HG02840 (cell line): ENCODE data around the gene SKIC2.
"Not testable (repeated sequence)": the region's sequence is repeated elsewhere in the genome, so short reads cannot be mapped to it uniquely, and the experiment has no call there.

Source experiments
- ATAC-seq: cut with Tn5 transposase; IDR thresholded peaks from one replicate; pipeline ENCODE4 v1.9.1; 2021; ENCODE audit warnings: mild to moderate bottlenecking, moderate library complexity, moderate number of reproducible peaks; ENCODE audit not compliant: unreplicated experiment, low FRiP score

The SKIC2 gene

DNA sequence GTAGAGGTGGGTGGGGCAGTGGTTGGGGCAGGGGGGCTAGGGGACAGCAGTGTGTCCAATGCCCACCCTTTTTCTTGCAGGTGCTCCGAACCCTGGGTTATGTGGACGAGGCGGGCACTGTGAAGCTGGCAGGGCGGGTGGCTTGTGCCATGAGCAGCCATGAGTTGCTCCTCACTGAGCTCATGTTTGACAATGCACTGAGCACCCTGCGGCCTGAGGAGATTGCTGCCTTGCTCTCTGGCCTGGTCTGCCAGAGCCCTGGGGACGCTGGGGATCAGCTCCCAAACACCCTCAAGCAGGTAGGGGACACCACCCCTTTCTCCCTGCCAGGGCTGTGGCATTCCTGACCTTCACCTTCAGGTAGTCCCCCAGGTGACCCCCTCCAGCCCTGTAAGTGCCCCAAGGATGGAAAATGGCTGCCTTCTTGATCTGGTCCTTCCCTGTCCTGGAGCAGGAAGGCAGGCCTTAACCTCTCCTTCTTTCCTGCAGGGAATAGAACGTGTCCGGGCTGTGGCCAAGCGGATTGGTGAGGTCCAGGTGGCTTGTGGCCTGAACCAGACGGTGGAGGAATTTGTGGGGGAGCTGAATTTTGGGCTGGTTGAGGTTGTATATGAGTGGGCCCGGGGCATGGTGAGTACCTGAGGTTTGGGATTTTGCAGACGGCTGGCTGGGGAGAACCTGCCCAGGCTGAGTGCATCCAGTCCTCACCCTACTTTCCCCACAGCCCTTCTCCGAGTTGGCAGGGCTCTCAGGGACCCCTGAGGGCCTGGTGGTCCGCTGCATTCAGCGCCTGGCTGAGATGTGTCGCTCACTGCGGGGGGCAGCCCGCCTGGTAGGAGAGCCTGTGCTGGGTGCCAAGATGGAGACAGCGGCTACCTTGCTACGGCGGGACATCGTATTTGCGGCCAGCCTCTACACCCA, 10.1 kb downstream of the SKIC2 start:
- no peak for ATAC-seq

DNA sequence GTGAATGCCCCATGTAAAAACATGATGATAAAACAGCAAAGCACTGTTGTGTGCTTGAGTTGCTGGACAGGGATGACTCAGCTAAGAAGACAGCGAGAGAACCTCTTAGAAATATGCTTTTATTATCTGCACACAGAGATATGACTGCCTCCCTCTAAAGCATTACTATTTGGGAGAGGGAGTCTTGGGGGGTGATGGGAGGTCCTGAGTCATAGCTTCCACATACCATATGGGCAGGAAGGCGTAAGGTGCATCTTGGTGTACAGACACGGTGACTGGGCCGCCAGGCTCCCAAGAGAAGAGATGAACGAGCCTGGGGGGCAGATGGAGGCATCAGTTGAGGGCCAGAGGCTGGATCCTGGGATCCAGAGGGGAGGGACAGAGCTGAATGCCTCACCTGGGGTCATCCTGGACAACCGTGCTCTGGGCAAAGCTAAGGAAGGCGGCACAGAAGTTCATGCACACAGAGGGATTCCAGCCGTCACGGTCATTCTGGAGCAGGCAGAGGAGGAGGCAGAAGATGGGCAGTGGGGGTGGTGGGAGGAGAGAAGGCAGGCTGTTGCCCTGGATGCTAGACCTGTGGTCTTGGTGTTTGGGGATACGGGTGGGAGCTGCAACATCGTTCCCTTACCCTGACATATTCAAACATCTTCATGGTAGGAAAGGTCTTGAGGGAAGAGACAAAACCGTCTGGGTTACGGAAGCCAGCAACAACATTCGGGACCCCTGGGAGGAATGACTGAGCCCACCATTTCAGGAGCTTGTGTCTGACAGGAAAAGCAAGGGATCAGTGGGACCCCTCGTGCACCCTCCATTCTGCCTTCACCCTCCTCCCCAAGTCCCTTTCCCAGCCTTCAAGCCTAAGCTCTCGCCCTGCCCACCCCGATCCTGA, 11.0 kb downstream of the SKIC2 start:
- ATAC-seq, result no peak

DNA sequence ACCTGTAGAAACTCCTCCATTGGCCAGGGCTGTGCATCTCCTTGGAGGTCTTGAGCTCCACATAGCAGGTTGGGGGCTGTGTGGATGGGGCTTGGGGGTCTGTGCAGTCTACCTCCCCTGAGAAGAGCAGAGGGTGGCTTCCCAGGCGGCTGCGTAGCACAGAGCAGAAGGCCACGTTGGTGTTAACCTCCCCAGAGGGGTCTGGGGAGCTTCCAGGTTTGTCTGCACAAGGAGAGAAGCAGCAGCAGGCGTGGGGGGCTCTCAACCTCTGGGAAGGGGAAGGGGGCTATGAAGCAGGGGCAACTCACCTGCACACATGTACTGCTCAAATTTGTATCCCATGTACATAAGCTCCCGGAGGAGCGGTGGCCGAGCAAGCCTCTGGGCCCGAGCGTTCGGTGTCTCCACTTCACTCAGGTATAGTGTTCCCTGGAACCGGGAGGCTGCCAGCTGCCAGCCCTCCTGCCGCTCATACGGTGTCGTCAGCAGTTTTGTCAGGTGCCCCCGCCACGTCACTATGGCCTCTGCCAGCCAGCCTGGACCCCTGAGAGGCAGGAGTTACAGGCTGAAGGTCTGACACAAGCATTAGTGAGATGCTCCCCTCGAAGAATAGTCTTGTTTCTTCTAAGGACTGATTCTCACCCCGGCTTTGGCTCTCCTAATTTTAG, 11.8 kb downstream of the SKIC2 start:
- no peak for ATAC-seq

DNA sequence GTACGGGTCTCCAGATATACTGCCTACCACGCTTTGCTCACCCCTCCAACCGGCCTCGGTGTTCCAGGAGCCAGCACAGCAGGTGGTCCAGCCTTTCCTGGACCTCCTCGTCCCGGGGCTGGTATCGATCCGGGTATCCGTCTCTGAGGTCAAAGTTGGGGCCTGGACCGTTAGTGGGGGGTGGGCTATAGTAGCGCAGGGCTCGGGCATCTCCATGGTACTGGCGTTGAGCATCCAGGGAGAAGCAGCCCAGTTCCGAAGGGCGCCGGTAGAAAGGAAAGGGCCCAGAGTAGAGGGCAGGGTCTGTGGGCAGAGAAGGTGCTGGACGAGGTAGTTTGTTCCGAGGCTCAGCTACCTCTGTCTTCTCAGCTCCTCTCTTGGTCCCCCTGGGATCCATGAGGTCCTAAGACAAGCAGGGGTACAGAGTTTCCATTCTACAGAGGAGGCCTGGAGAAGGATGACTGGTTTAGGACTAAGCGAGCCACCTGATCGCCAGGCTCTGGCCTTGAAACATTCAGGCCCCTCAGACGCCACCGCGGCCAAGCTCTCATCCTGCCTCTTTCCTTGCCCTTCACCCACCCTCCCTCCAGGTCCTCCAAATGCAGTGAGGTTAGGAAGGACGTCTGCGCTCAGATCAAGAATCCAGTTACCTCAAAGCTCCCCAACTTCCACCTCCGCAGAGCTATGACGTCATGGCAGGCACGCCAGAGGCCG, 12.5 kb downstream of the SKIC2 start:
- no peak for ATAC-seq

DNA sequence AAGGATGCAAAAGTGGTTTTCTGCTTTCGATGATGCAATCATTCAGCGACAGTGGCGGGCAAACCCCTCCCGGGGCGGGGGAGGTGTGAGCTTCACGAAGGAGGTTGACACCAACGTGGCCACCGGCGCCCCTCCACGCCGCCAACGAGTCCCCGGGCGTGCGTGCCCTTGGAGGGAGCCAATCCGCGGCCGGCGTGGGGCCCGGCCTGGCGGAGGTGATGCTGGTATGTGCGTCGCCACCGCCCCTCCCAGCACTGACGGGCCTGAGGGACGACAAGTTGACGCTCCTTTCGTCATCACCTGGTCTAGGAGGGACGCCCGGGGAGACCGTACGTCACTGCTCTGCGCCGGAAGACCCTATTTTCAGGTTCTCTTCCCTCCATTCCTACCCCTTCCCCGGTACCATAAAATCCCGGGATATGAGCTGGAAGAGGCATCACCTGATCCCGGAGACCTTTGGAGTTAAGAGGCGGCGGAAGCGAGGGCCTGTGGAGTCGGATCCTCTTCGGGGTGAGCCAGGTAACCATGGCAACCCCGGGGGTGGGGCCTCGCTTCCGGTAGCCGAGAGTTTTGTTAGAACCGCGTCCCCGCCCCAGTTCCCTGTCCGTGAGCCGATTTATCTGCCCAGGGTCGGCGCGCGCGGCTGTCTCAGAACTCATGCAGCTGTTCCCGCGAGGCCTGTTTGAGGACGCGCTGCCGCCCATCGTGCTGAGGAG, 13.2 kb downstream of the SKIC2 start, which contains the start of gene DXO:
Gene DXO (minus strand): TSS at position 146 of the 716 bp plus-strand sequence. CDS start 463 bp downstream, outside the sequence.
- peak; percentile 91 for ATAC-seq

DNA sequence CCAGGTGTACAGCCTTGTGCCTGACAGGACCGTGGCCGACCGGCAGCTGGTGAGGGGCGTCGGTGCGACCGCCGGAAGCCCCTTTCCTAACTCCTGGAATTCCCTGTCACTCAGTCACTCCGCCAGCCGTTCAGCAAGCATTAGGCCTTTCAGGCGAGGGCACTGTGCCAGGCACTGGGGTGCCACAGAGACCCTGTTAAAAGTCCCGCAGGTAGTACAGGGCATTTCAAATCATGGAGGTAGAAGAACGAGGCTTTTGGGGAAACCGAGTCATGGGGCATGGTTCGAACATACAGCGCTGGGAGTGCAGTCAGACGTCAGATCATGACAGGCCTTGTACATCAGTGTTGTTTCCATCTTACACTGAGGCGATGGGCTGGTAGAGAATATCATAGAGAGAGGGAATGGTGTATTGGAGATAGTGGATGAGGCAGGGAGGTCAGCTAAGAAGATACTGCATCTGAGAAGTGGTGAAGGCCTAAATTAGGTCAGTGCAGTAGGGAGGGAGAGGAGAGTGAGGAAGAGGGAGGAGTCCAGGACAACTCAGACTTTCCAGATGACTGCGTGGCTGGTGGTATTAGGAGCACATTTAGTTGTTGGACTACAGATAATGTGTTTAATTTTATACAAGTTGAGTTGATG, 13.9 kb downstream of the SKIC2 start:
- no peak for ATAC-seq

DNA sequence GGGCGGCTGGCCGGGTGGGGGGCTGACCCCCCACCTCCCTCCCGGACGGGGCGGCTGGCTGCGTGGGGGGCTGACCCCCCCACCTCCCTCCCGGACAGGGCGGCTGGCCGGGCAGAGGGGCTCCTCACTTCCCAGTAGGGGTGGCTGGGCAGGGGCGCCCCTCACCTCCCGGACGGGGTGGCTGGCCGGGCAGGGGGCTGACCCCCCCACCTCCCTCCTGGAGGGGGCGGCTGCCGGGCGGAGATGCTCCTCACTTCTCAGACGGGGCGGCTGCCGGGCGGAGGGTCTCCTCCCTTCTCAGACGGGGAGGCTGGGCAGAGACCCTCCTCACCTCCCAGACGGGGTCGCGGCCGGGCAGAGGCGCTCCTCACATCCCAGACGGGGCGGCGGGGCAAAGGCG, 17.1 kb downstream of the SKIC2 start:
- ATAC-seq, result not testable (repeated sequence)

- ATAC-seq, result no peak
These were observed 18.9 kb downstream of the SKIC2 start for GRCh38 chr6:31977816-31978431.

- no peak for ATAC-seq
These were observed 19.9 kb downstream of the SKIC2 start for GRCh38 chr6:31978831-31979230.

- ATAC-seq, result no peak
These were observed 20.4 kb downstream of the SKIC2 start for GRCh38 chr6:31979238-31979898.

DNA sequence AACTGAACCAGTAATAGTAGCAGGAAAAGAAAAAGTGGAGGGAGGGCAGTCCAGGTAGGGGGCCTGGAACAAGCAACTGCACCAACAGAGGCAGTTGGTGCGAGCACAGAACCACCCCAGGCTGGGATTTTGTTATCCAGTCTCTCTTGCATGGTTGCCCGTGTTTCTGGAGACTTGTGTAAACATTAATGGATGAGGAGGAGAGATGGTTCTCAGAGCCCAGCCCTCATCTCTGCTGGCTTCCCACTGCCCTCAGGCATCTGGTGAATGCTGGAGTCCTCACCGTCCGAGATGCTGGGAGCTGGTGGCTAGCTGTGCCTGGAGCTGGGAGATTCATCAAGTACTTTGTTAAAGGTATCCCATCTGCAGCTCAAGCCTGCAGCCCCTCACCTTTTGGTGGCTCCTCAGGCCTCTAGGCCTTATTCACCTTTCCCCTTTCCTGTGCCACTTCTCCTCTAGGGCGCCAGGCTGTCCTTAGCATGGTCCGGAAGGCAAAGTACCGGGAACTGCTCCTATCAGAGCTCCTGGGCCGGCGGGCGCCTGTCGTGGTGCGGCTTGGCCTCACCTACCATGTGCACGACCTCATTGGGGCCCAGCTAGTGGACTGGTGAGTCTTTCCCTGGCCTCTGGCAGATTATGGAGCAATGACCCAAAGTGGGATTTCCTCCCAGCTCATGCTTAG, 21.4 kb downstream of the SKIC2 start:
- not testable (repeated sequence) for ATAC-seq

- ATAC-seq, result not testable (repeated sequence)
These were observed 22.0 kb downstream of the SKIC2 start for GRCh38 chr6:31980998-31981397.

DNA sequence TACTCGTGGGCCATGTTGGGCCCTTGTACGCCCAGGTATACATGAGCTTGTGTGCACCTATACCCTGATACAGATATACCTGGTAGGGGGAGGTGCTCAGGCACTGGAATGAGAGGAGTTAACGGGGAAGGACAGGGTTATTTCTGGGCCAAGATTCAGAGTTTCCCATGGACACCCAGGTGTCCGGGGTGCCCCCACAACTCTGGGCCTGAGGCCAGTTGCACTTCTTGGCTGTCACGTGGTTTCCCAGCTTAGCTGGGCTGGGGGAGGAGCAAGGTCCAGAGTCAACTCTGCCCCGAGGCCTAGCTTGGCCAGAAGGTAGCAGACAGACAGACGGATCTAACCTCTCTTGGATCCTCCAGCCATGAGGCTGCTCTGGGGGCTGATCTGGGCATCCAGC, 22.8 kb downstream of the SKIC2 start, which contains the start of gene C4A:
Gene C4A (plus strand): TSS at position 314 of the 400 bp plus-strand sequence. CDS start 51 bp downstream, at position 365.
- not testable (repeated sequence) for ATAC-seq

GRCh38 chr6:31989363-31989762, 30.4 kb downstream of the SKIC2 start:
- not testable (repeated sequence) for ATAC-seq

GRCh38 chr6:31994421-31994820, 35.4 kb downstream of the SKIC2 start:
- ATAC-seq, result not testable (repeated sequence)

- ATAC-seq, result not testable (repeated sequence)
These were observed 37.4 kb downstream of the SKIC2 start for GRCh38 chr6:31996385-31996784.
